Measurements from ENCODE around the gene PDLIM1. TPM values are rescaled to one million over a fixed set of nuclear protein-coding genes. Genes with fewer than 3 reads are reported as not detected.

PDLIM1 gene
- total and polyA plus RNA-seq, 2 of the 8 experiments (the other 6 are each of a cell fraction or from before 2014, with no cell fraction given), result 169 to 245 TPM

DNA sequence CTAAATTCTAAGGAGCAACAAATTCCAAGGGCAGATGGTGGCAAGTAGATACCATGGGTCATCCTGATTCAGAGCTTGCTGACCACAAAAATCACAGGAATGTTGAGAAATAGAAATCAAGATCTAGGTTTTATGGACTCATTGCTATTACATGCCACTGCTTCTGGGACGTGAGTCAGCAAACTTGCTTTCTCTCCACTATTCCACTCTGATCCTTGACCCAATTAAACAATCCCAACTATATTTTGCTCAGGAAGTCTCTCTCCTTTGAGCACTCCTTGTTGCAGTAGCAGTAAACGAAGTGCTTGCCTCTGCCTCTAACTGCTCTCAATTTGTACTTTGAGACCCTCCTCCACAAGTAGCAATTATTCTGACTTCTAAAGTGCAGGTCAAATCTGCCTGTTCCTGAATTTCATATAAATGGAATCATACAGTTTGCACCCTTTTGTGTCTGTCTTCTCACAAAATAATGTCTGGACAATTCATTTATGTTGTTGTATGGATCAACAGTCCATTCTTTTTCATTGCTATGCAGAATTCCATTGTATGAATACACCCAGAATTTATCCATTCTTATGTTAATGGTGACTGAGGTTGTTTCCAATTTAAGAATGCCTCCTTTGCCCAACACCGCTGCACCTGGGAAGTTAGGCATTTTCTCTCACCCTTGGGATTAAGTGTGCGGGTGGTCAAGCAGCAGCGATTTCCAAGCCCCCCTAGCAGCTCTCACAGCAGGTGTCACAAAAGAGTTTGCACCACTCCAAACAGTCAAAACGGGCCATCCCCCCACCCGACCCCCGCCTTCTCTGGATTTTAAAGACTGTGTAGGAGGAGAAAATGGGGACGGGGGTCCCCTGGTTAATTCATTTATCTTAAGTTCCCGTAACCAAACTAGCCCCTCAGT, 60.8 kb downstream of the PDLIM1 start (continued):
- TF ChIP-seq, protein P1, sequence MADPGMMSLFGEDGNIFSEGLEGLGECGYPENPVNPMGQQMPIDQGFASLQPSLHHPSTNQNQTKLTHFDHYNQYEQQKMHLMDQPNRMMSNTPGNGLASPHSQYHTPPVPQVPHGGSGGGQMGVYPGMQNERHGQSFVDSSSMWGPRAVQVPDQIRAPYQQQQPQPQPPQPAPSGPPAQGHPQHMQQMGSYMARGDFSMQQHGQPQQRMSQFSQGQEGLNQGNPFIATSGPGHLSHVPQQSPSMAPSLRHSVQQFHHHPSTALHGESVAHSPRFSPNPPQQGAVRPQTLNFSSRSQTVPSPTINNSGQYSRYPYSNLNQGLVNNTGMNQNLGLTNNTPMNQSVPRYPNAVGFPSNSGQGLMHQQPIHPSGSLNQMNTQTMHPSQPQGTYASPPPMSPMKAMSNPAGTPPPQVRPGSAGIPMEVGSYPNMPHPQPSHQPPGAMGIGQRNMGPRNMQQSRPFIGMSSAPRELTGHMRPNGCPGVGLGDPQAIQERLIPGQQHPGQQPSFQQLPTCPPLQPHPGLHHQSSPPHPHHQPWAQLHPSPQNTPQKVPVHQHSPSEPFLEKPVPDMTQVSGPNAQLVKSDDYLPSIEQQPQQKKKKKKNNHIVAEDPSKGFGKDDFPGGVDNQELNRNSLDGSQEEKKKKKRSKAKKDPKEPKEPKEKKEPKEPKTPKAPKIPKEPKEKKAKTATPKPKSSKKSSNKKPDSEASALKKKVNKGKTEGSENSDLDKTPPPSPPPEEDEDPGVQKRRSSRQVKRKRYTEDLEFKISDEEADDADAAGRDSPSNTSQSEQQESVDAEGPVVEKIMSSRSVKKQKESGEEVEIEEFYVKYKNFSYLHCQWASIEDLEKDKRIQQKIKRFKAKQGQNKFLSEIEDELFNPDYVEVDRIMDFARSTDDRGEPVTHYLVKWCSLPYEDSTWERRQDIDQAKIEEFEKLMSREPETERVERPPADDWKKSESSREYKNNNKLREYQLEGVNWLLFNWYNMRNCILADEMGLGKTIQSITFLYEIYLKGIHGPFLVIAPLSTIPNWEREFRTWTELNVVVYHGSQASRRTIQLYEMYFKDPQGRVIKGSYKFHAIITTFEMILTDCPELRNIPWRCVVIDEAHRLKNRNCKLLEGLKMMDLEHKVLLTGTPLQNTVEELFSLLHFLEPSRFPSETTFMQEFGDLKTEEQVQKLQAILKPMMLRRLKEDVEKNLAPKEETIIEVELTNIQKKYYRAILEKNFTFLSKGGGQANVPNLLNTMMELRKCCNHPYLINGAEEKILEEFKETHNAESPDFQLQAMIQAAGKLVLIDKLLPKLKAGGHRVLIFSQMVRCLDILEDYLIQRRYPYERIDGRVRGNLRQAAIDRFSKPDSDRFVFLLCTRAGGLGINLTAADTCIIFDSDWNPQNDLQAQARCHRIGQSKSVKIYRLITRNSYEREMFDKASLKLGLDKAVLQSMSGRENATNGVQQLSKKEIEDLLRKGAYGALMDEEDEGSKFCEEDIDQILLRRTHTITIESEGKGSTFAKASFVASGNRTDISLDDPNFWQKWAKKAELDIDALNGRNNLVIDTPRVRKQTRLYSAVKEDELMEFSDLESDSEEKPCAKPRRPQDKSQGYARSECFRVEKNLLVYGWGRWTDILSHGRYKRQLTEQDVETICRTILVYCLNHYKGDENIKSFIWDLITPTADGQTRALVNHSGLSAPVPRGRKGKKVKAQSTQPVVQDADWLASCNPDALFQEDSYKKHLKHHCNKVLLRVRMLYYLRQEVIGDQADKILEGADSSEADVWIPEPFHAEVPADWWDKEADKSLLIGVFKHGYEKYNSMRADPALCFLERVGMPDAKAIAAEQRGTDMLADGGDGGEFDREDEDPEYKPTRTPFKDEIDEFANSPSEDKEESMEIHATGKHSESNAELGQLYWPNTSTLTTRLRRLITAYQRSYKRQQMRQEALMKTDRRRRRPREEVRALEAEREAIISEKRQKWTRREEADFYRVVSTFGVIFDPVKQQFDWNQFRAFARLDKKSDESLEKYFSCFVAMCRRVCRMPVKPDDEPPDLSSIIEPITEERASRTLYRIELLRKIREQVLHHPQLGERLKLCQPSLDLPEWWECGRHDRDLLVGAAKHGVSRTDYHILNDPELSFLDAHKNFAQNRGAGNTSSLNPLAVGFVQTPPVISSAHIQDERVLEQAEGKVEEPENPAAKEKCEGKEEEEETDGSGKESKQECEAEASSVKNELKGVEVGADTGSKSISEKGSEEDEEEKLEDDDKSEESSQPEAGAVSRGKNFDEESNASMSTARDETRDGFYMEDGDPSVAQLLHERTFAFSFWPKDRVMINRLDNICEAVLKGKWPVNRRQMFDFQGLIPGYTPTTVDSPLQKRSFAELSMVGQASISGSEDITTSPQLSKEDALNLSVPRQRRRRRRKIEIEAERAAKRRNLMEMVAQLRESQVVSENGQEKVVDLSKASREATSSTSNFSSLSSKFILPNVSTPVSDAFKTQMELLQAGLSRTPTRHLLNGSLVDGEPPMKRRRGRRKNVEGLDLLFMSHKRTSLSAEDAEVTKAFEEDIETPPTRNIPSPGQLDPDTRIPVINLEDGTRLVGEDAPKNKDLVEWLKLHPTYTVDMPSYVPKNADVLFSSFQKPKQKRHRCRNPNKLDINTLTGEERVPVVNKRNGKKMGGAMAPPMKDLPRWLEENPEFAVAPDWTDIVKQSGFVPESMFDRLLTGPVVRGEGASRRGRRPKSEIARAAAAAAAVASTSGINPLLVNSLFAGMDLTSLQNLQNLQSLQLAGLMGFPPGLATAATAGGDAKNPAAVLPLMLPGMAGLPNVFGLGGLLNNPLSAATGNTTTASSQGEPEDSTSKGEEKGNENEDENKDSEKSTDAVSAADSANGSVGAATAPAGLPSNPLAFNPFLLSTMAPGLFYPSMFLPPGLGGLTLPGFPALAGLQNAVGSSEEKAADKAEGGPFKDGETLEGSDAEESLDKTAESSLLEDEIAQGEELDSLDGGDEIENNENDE (IDR thresholded peaks at IDR 0.05; ENCODE audit: insufficient replicate concordance, low read length), result peak; percentile 77
- TF ChIP-seq POLR2AphosphoS5 (IDR thresholded peaks at IDR 0.05; ENCODE audit: low read depth, low read length) (peak; percentile 11; the same call in 1 of the 2 replicates), CBX5 (IDR thresholded peaks at IDR 0.05; ENCODE audit: low read depth, low read length) (no peak), SIX5 (IDR thresholded peaks at IDR 0.05; ENCODE audit: low read depth, low read length) (no peak), EP300 (IDR thresholded peaks at IDR 0.05; ENCODE audit: borderline replicate concordance in 1 of 2, low read depth in 2 of 2, low read length in 2 of 2) (peak in 1 of 2 experiments; percentile 91; a peak in 1 of 3 replicates), BRCA1 (IDR thresholded peaks at IDR 0.05; ENCODE audit: low read depth, low read length) (no peak), NRF1 (IDR thresholded peaks at IDR 0.05; ENCODE audit: low read depth, low read length) (no peak), GTF2F1 (IDR thresholded peaks at IDR 0.05; ENCODE audit: borderline replicate concordance, low read depth, low read length) (no peak)
- TF ChIP-seq, protein P2, sequence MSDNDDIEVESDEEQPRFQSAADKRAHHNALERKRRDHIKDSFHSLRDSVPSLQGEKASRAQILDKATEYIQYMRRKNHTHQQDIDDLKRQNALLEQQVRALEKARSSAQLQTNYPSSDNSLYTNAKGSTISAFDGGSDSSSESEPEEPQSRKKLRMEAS (IDR thresholded peaks at IDR 0.05), result no peak

Measured in H1 (cell line).